GM12878 (cell line): ENCODE results near the gene AKT1. TPM values are rescaled to one million over a fixed set of nuclear protein-coding genes. Genes with fewer than 3 reads are reported as not detected.

Experiments used
- ATAC-seq: fragments of 200-7000 bp; cut with Tn5 transposase; 3 replicates; pipeline ENCODE4 v1.9.1; 2020; ENCODE audit warnings: mild to moderate bottlenecking, moderate library complexity
- BruUV-seq: library from RNA; stranded (reverse); fragments of 400-500 nt; replicated peaks from 2 replicates; lab custom pipeline; 2021; lab: Mats Ljungman, UMichigan
- CTCF ChIA-PET: fragments of 300-600 bp; sonication (Branson Sonifier 250); formaldehyde crosslinking; extraction: SDS; loops from one replicate; lab custom pipeline; 2021; ENCODE audit warnings: inconsistent platforms; lab: Yijun Ruan, JAX
- POLR2A ChIA-PET: fragments of 350-600 bp; formaldehyde crosslinking; extraction: SDS; loops from one replicate; lab custom pipeline; 2021; ENCODE audit warnings: inconsistent platforms; lab: Charles Lee
- RAD21 ChIA-PET: fragments of 300-600 bp; sonication (Branson Sonifier 250); formaldehyde crosslinking; loops from one replicate; lab custom pipeline; 2023; ENCODE audit warnings: antibody characterized with exemption; ENCODE audit not compliant: unreplicated experiment; lab: Charles Lee
- SMC1A ChIA-PET: fragments of 300-600 bp; sonication (Branson Sonifier 250); formaldehyde crosslinking; loops from one replicate; lab custom pipeline; 2023; ENCODE audit not compliant: unreplicated experiment, uncharacterized antibody; lab: Charles Lee
- DNase-seq: peaks from one replicate; pipeline ENCODE4 v3.0.0-alpha.2; 2011; ENCODE audit warnings: low read depth, low spot score
- FAIRE-seq: peaks from 3 replicates; lab custom pipeline; 2011; peaks lifted over from hg19 to GRCh38; lab: Jason Lieb, UNC
- H2AFZ ChIP-seq: 2 replicates; pipeline ENCODE4 v1.6.0; 2011; ENCODE audit warnings: low read depth, low read length, control low read depth; ENCODE audit not compliant: control insufficient read depth
- H3K27ac ChIP-seq: 2 replicates; pipeline ENCODE4 v1.5.1; 2011; ENCODE audit warnings: control low read depth; ENCODE audit not compliant: control insufficient read depth, insufficient read depth
- H3K27me3 ChIP-seq, 2 experiments: replicated peaks in 1 of 2; 2 replicates each; pipeline versions ENCODE4 v1.6.0 to v1.6.1; 2011; ENCODE audit warnings: low read length in 1 of 2; ENCODE audit not compliant: control insufficient read depth in 2 of 2, insufficient read depth in 2 of 2
- H3K36me3 ChIP-seq, 2 experiments: 2 replicates each; pipeline ENCODE4 v1.5.1; 2011; ENCODE audit warnings: low read length in 1 of 2; ENCODE audit not compliant: control insufficient read depth in 2 of 2, insufficient read depth in 2 of 2
- H3K4me1 ChIP-seq: 2 replicates; pipeline ENCODE4 v1.6.1; 2011; ENCODE audit warnings: mild to moderate bottlenecking, low read length, moderate library complexity, mixed read lengths; ENCODE audit not compliant: control insufficient read depth, insufficient read depth
- H3K4me2 ChIP-seq: 2 replicates; pipeline ENCODE4 v1.6.0; 2011; ENCODE audit warnings: control low read depth; ENCODE audit not compliant: control insufficient read depth, insufficient read depth
- H3K4me3 ChIP-seq: fragments of 200-600 bp; sonication (generic); 2 replicates; pipeline ENCODE4 v1.5.1; 2016
- H3K79me2 ChIP-seq: 2 replicates; pipeline ENCODE4 v1.6.0; 2011; ENCODE audit warnings: low read length; ENCODE audit not compliant: control insufficient read depth, insufficient read depth
- H3K9ac ChIP-seq: 2 replicates; pipeline ENCODE4 v1.8.0; 2011; ENCODE audit warnings: low read length, control low read depth, mixed read lengths; ENCODE audit not compliant: control insufficient read depth, insufficient read depth
- H3K9me3 ChIP-seq: replicated peaks from 3 replicates; pipeline ENCODE4 v1.5.1; 2011; ENCODE audit warnings: mild to moderate bottlenecking, low read length; ENCODE audit not compliant: control insufficient read depth, insufficient read depth
- H4K20me1 ChIP-seq: 2 replicates; pipeline ENCODE4 v1.6.0; 2011; ENCODE audit not compliant: control insufficient read depth, insufficient read depth
- ATF7 ChIP-seq: fragments of 450-650 bp; IDR thresholded peaks from 2 replicates; pipeline ENCODE4 v1.6.1; 2016; ENCODE audit warnings: low read depth, mild to moderate bottlenecking
- BHLHE40 ChIP-seq, 2 experiments: fragments of 450-650 bp in 1 of 2; IDR thresholded peaks; 2 replicates each; pipeline ENCODE4 v1.6.1; 2011 to 2017; ENCODE audit warnings: low read depth in 2 of 2, borderline replicate concordance in 1 of 2, improper control_type of control experiment in 1 of 2, low read length in 1 of 2, mild to moderate bottlenecking in 1 of 2
- DPF2 ChIP-seq: fragments of 450-650 bp; IDR thresholded peaks from 2 replicates; pipeline ENCODE4 v1.6.1; 2017; ENCODE audit warnings: mild to moderate bottlenecking
- HDAC2 ChIP-seq: fragments of 200-600 bp; sonication (generic); IDR thresholded peaks from 2 replicates; pipeline ENCODE4 v1.6.1; 2017
- IKZF2 ChIP-seq, 2 experiments: fragments of 450-650 bp; IDR thresholded peaks; 2 replicates each; pipeline ENCODE4 v1.6.1; 2017; ENCODE audit warnings: mild to moderate bottlenecking in 2 of 2, moderate library complexity in 2 of 2
- IRF4 ChIP-seq: IDR thresholded peaks from 2 replicates; pipeline ENCODE4 v1.6.1; 2011; ENCODE audit warnings: low read depth, low read length
- KLF5 ChIP-seq: fragments of 450-650 bp; IDR thresholded peaks from 2 replicates; pipeline ENCODE4 v1.6.1; 2014; ENCODE audit warnings: mild to moderate bottlenecking; ENCODE audit not compliant: partially characterized antibody
- LARP7 ChIP-seq: fragments of 450-650 bp; IDR thresholded peaks from 2 replicates; pipeline ENCODE4 v1.6.1; 2017; ENCODE audit warnings: mild to moderate bottlenecking
- NFIC ChIP-seq: IDR thresholded peaks from 2 replicates; pipeline ENCODE4 v1.6.1; 2012; ENCODE audit warnings: low read depth, mild to moderate bottlenecking, inconsistent platforms, low read length, moderate library complexity
- NFYB ChIP-seq: IDR thresholded peaks from 2 replicates; pipeline ENCODE4 v1.6.1; 2011; ENCODE audit warnings: low read depth, mild to moderate bottlenecking, low read length, improper control_type of control experiment, moderate library complexity; ENCODE audit not compliant: insufficient read depth
- PAX5 ChIP-seq: IDR thresholded peaks from 2 replicates; pipeline ENCODE4 v1.6.1; 2011; ENCODE audit warnings: low read depth, low read length, borderline replicate concordance
- POLR2AphosphoS5 ChIP-seq: IDR thresholded peaks from 2 replicates; pipeline ENCODE4 v1.6.1; 2011; ENCODE audit warnings: mild to moderate bottlenecking, low read length, inconsistent platforms
- RUNX3 ChIP-seq: IDR thresholded peaks from 2 replicates; pipeline ENCODE4 v1.6.1; 2012; ENCODE audit warnings: low read length, inconsistent platforms
- SMC3 ChIP-seq: IDR thresholded peaks from 2 replicates; pipeline ENCODE4 v1.6.1; 2011; ENCODE audit warnings: low read length, improper control_type of control experiment, borderline replicate concordance
- SP1 ChIP-seq: IDR thresholded peaks from one replicate; pipeline ENCODE4 v1.6.1; 2011; ENCODE audit warnings: low read depth, low read length
- WGBS: methylation state at CpG from one replicate; pipeline ENCODE4 v1.1.6; 2016; ENCODE audit warnings: low lambda C conversion rate; ENCODE audit not compliant: insufficient replicate concordance, insufficient coverage; ENCODE audit errors: missing lambda C conversion rate; 5-methylcytosine and 5-hydroxymethylcytosine counted together
- in situ Hi-C: fragments of 300-500 bp; cut with MboI; formaldehyde crosslinking; loops from 9 replicates; pipeline ENCODE4 v1.14.3; 2018; ENCODE audit warnings: mixed read lengths
- intact Hi-C: fragments of 100-400 bp; cut with micrococcal nuclease; formaldehyde crosslinking; loops from one replicate; pipeline ENCODE4 v1.14.2; 2022; ENCODE audit not compliant: unreplicated experiment
- polyA plus RNA-seq, 11 experiments: library from polyadenylated mRNA; depleted of rRNA in 4 of 11; unstranded in 6 of 11; stranded (reverse) in 5 of 11; fragments of >200 nt; fragmentation: Nextera tagmentation in 4 of 11; fragmentation: Illumina TruSeq in 1 of 11; extraction: Ambion mirVana in 4 of 11; extraction: Trizol in 1 of 11; gene quantifications; 1 replicate in 1 of 11; 2 replicates in 10 of 11; pipeline versions ENCODE4 v1.2.1 to v1.2.3, GENCODE V29; 2011 to 2016; ENCODE audit warnings: inconsistent platforms in 2 of 11, missing spikeins in 2 of 11, low read depth in 1 of 11
- total RNA-seq, 4 experiments: library from RNA; depleted of rRNA in 3 of 4; stranded (reverse); fragments of >200 nt in 3 of 4; fragmentation: Illumina TruSeq in 1 of 4; extraction: Trizol in 1 of 4; gene quantifications; 2 replicates each; pipeline versions ENCODE4 v1.2.1 to v1.2.3, GENCODE V29; 2013 to 2021
- TF ChIP-seq, protein P1 (sequence below), 3 experiments: IDR thresholded peaks in 2 of 3; conservative IDR thresholded peaks in 1 of 3; 2 replicates each; pipeline ENCODE4 v1.5.1; 2011; ENCODE audit warnings: low read depth in 3 of 3, low read length in 3 of 3, mild to moderate bottlenecking in 3 of 3, control low read depth in 2 of 3, moderate library complexity in 2 of 3, inconsistent platforms in 1 of 3, mixed read lengths in 1 of 3; ENCODE audit not compliant: control insufficient read depth in 2 of 3, insufficient read depth in 1 of 3; ENCODE audit errors: extremely low read depth in 1 of 3
- TF ChIP-seq, protein P2 (sequence below): fragments of 450-650 bp; conservative IDR thresholded peaks from 2 replicates; pipeline ENCODE4 v1.6.1; 2017; ENCODE audit warnings: mild to moderate bottlenecking, moderate library complexity
- TF ChIP-seq, protein P3 (sequence below): fragments of 450-650 bp; IDR thresholded peaks from 2 replicates; pipeline ENCODE4 v1.6.1; 2016; ENCODE audit warnings: mild to moderate bottlenecking

The AKT1 gene
- total and polyA plus RNA-seq, 10 of the 15 experiments (the other 5 are each of a cell fraction or from before 2014, with no cell fraction given), result 0.63 to 110 (median 58.9) TPM

DNA sequence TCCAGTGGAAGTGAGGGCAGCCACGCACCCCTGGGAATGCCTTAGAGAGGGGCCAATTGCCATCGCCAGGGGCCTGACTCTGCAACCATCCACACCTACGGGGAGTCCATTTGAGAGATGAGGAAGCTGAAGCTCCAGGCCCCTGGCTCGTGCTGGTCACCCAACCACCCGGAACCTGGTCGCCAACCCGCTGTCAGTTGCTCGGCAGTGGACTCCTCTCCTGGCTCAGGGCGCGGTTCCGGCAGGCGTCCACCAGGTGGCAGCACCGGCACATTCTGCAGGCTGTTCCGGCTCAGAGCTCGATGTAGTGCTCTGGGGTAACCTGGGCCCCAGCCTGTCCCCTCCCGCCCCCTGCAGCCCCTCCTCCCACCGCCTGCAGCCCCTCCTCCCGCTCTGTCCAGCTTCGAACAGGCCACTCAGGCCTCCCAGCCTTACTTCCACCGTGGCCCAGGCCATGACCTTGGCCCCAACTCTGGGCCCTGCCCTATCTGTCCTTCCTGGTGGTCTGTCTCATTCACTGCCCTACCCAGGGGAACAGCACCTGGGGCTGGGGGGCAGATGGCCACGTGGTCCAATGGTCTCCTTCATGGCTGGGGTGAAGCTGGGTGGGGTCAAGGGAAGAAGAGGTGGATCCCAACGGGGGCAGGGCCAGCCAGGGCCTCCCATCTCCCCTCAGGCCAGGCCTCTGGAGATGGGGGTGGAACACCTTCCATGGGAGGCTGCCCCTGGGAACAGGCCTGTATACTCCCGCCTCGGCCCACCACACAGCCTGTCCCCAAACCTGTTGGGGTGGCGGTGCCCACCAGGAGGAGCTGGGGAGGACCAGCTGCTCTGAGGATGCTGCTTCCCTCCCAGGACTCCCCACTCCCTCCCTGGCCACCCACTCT, 26.9 kb downstream of the AKT1 start:
- FAIRE-seq, result peak; percentile 86
- Histone ChIP-seq H3K4me1 (no peaks in the 10 kb centered on the region; the same call in 1 of the 2 replicates), H3K79me2 (no peaks in the 10 kb centered on the region), H3K27ac (no peak overlapping the region), H2AFZ (no peak overlapping the region), H3K9ac (no peak overlapping the region), H3K27me3 (no peaks in the 10 kb centered on the region), H3K9me3 (no peaks in the 10 kb centered on the region; the same call in 2 of the 3 replicates), H4K20me1 (no peaks in the 10 kb centered on the region), H3K4me2 (no peak overlapping the region), H3K4me3 (no peak overlapping the region), H3K36me3 (peaks cover 5 to 14% of the 10 kb centered on the region in 2 experiments; a peak in 3 of 4 replicates)
- ChIA-PET CTCF (interaction anchor here (0.6 to 3.0 kb wide), 9 partner anchors 11 to 78 kb away, joined by 3 to 48 read pairs (median 3); partner anchors contain the start of gene SIVA1), POLR2A (interaction anchor here (0.7 to 1.5 kb wide), 2 partner anchors 16 to 57 kb away, joined by 3 to 5 read pairs; partner anchors contain the start of gene SIVA1), SMC1A (interaction anchor here (0.7 to 1.5 kb wide), 4 partner anchors 40 to 126 kb away, joined by 3 to 6 read pairs (median 3); no protein-coding TSS in a partner anchor), RAD21 (interaction anchor here (1.0 to 3.5 kb wide), 3 partner anchors 16 to 81 kb away, joined by 3 to 33 read pairs (median 8); partner anchors contain the start of gene SIVA1)
- no TSS peak for BruUV-seq
- WGBS, result 6% methylated on average over 21 of the region's 25 CpGs
- intact Hi-C loops (loop anchor here (1.0 kb wide), 2 partner anchors 58 to 102 kb away; no protein-coding TSS in a partner anchor), in situ Hi-C loops (loop anchor here (5.0 kb wide), 1 partner anchor 54 kb away; no protein-coding TSS in a partner anchor)
- peak; percentile 99 for ATAC-seq
- peak; percentile 28 for DNase-seq
- TF ChIP-seq SP1, result no peak
- TF ChIP-seq BHLHE40 (IDR thresholded peaks at IDR 0.05; ENCODE audit: borderline replicate concordance in 1 of 2, low read depth in 2 of 2, low read length in 1 of 2), result peak; percentile 10 to 42; a peak in 1 of 4 replicates
- TF ChIP-seq, protein P1, sequence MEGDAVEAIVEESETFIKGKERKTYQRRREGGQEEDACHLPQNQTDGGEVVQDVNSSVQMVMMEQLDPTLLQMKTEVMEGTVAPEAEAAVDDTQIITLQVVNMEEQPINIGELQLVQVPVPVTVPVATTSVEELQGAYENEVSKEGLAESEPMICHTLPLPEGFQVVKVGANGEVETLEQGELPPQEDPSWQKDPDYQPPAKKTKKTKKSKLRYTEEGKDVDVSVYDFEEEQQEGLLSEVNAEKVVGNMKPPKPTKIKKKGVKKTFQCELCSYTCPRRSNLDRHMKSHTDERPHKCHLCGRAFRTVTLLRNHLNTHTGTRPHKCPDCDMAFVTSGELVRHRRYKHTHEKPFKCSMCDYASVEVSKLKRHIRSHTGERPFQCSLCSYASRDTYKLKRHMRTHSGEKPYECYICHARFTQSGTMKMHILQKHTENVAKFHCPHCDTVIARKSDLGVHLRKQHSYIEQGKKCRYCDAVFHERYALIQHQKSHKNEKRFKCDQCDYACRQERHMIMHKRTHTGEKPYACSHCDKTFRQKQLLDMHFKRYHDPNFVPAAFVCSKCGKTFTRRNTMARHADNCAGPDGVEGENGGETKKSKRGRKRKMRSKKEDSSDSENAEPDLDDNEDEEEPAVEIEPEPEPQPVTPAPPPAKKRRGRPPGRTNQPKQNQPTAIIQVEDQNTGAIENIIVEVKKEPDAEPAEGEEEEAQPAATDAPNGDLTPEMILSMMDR (IDR thresholded peaks at IDR 0.05 in 2 of 3, conservative IDR thresholded peaks at IDR 0.05 in 1 of 3; ENCODE audit: control insufficient read depth in 2 of 3, extremely low read depth in 1 of 3, insufficient read depth in 1 of 3, low read depth in 3 of 3, low read length in 3 of 3), result peak; percentile 76 to 97 (median 93)
- TF ChIP-seq NFIC, result no peak
- TF ChIP-seq RUNX3, result no peak; the same call in 1 of the 2 replicates
- TF ChIP-seq KLF5, result no peak
- TF ChIP-seq POLR2AphosphoS5, result no peak
- TF ChIP-seq, protein P2, sequence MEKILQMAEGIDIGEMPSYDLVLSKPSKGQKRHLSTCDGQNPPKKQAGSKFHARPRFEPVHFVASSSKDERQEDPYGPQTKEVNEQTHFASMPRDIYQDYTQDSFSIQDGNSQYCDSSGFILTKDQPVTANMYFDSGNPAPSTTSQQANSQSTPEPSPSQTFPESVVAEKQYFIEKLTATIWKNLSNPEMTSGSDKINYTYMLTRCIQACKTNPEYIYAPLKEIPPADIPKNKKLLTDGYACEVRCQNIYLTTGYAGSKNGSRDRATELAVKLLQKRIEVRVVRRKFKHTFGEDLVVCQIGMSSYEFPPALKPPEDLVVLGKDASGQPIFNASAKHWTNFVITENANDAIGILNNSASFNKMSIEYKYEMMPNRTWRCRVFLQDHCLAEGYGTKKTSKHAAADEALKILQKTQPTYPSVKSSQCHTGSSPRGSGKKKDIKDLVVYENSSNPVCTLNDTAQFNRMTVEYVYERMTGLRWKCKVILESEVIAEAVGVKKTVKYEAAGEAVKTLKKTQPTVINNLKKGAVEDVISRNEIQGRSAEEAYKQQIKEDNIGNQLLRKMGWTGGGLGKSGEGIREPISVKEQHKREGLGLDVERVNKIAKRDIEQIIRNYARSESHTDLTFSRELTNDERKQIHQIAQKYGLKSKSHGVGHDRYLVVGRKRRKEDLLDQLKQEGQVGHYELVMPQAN, result no peak
- peak; percentile 77 for TF ChIP-seq SMC3
- TF ChIP-seq HDAC2, result no peak
- TF ChIP-seq, protein P3, sequence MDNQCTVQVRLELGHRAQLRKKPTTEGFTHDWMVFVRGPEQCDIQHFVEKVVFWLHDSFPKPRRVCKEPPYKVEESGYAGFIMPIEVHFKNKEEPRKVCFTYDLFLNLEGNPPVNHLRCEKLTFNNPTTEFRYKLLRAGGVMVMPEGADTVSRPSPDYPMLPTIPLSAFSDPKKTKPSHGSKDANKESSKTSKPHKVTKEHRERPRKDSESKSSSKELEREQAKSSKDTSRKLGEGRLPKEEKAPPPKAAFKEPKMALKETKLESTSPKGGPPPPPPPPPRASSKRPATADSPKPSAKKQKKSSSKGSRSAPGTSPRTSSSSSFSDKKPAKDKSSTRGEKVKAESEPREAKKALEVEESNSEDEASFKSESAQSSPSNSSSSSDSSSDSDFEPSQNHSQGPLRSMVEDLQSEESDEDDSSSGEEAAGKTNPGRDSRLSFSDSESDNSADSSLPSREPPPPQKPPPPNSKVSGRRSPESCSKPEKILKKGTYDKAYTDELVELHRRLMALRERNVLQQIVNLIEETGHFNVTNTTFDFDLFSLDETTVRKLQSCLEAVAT, result no peak
- no peak for TF ChIP-seq NFYB
- peak; percentile 67; the same call in 1 of the 2 replicates for TF ChIP-seq PAX5
- no peak for TF ChIP-seq DPF2
- no peak for TF ChIP-seq IRF4
- no peak for TF ChIP-seq ATF7
- no peak for TF ChIP-seq IKZF2 (IDR thresholded peaks at IDR 0.05)
- no peak for TF ChIP-seq LARP7
